ELR (cell line): Measurements from ENCODE around the gene STRN4.
"Not testable (repeated sequence)": the region's sequence is repeated elsewhere in the genome, so short reads cannot be mapped to it uniquely, and the experiment has no call there.

Experiments used
- DNase-seq: peaks from one replicate; pipeline ENCODE4 v3.0.0-alpha.2; 2015; ENCODE audit warnings: low read depth

The STRN4 gene

GRCh38 chr19:46713781-46714443 lies 32.3 kb downstream of the STRN4 start:
- DNase-seq: peak; percentile 86

- DNase-seq: not testable (repeated sequence)
Observed at GRCh38 chr19:46712768-46713338, 33.4 kb downstream of the STRN4 start.

- no peak for DNase-seq
Observed at GRCh38 chr19:46710687-46711086, 35.6 kb downstream of the STRN4 start.

DNA sequence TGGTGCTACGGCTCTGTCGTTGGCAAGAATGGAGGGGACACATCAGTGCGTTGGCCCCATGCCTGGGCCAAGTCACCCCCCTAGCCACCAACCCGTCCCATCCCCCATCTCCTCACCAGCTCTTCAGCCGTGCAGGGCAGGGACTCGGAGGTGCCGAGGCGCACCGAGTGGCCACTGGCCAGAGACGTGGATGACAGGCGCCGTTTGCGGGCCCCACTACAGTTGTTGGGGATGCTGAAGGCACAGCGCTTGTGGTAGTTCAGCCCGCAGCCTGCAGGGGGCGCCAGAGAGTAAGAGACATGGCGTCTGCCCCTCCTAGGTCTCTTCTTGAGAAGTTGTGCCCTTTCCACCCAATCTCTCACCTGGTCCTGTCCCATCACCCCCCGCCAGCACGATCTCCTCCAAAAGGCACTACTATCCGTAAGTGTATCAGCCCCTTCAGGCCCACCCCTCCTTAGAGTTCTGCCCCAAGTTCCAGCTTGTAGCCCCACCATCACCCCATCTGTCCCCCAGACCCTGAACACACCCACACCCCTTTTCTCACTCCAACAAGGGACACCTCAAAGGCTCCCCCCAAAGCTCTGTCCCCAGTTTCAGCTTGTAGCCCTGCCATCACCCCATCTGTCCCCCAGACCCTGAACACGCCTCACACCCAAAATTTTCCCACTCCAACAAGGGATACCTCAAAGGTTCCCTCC lies 41.7 kb downstream of the STRN4 start:
- peak; percentile 64 for DNase-seq

- no peak for DNase-seq
Observed at GRCh38 chr19:46700704-46701103, 45.5 kb downstream of the STRN4 start.

DNA sequence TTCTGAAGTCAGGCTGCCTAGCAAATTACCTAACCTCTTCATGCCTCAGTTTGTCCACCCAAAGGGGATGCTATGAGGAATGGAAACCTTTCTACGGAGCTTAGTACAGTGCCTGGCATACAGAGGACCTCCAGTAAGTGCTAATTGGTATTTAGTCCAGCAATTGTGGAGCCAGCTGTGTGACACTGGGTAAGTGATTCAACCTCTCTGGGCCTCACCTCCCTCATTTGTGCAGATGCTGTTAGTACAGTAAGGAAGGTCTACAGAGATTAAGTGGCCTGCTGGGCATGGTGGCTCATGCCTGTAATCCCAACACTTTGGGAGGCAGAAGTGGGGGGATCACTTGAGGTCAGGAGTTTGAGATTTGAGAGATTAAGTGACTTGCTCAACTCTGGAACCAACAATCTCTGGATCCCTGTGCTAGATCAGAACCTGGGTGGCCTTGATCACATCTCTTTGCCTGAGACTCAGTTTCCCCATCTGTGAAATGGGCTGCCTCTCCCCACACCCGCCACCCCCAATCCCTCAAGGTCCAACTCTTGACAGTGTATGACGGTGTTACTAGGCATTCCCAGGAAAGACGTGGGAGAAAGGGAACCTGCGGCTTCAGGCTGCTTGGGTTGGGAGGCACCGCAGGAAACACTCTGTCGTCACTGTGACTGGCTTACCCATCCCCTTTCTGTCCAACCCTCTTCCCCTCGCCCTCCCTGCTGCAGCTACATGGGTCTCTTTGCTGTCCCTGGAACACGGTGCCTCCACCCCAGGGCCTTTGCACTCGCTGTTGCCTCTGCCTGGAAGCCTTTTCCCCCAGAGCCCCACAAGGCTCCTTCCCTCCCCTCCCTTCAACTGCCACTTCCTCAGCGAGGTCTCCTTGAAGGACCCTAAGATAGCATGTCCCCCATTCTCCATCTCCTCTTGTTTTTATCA lies 47.6 kb downstream of the STRN4 start:
- DNase-seq: no peak

DNA sequence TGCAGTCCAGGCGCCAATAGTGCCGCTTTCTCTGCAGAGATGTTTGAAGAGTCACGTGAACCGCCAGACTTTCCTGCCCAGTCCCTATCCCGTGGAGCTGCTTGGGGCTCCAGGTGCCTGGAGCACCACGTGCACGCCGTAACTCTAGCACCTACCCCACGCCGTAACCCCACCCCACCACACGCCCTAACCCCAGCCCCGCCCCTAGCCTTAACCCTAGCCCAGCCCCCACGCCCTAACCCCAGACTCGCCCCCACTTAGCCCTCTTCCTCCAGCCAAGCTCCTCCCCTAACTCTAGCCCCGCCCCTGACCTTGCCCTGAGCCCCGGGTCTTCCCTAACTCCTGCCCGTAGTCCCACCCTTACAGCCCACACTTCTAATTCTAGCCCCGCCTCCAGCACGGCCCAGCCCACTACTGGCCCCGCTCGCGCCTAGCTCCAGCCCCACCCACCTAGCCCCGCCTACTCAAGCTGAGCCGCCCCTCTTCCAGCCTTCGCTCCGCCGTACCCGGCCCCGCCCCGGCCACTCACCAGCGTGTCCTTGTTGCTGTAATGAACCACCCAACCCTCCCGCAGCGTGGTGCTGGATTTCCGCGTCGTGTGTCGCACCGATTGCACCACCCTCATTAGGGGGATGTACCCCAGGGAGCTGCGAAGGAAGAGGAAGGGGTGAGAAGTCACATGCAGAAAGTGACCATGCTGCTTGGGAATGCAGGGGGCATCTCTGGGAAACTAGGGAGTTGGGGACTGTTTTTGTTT lies 48.9 kb downstream of the STRN4 start:
- DNase-seq: peak; percentile 31

- no peak for DNase-seq
Observed at GRCh38 chr19:46696866-46697203, 49.4 kb downstream of the STRN4 start.

GRCh38 chr19:46696052-46696451 lies 50.2 kb downstream of the STRN4 start:
- DNase-seq: no peak

DNA sequence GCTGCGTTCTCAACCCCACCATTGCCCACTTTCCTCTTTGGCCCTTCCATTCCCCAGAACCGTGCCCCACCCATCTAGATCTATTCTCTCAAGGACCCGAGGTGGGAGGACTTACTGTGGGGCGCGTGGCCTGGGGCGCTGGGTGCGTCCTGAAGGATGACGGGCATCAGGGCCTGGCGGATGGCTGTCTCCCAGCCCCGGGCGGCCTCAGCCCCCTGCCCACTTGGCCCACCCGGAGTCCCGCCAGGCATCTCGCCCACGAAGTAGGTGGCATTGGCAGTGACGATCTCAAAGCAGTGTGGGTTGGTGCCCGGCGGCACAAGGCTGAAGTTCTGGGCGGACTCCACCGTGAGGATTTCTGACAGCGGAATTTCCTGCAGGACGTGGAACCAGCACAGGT lies 52.5 kb downstream of the STRN4 start:
- DNase-seq: no peak

GRCh38 chr19:46692918-46693722 lies 53.1 kb downstream of the STRN4 start:
- DNase-seq: peak; percentile 8

- no peak for DNase-seq
Observed at GRCh38 chr19:46691948-46692347, 54.3 kb downstream of the STRN4 start.

- peak; percentile 11 for DNase-seq
Observed at GRCh38 chr19:46691104-46691503, 55.1 kb downstream of the STRN4 start.

- no peak for DNase-seq
Observed at GRCh38 chr19:46689358-46689757, 56.9 kb downstream of the STRN4 start.

GRCh38 chr19:46687438-46688145 lies 58.7 kb downstream of the STRN4 start:
- DNase-seq: no peak

GRCh38 chr19:46685189-46685588 lies 61.1 kb downstream of the STRN4 start:
- DNase-seq: no peak

DNA sequence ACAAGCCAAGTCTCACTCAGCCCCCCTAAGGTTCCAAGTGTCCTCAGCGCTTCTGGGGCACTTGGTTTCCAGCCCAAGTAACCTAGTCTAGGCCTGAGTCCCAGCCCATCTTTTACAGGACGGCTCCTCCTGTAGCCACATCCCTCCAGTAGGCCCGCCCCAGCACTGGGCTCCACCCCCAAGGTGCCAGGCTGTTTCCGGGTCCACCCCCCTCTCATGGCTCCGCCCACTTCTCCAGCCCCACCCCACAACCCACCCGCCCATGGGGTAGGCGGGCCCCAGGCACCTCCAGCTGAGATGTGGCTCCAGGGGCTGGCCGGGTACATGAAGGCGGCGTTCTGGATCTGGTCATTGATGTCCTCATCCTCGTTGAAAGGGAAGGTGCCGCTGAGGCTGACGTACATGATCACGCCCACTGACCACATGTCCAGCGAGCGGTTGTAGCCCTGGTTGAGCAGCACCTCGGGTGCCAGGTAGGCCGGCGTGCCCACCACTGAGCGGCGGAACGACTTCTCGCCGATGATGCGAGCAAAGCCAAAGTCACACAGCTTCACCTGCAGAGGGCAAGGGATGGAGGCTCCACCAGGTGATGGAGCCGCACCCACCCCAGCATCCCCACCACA lies 68.0 kb downstream of the STRN4 start:
- DNase-seq: peak; percentile 37

DNA sequence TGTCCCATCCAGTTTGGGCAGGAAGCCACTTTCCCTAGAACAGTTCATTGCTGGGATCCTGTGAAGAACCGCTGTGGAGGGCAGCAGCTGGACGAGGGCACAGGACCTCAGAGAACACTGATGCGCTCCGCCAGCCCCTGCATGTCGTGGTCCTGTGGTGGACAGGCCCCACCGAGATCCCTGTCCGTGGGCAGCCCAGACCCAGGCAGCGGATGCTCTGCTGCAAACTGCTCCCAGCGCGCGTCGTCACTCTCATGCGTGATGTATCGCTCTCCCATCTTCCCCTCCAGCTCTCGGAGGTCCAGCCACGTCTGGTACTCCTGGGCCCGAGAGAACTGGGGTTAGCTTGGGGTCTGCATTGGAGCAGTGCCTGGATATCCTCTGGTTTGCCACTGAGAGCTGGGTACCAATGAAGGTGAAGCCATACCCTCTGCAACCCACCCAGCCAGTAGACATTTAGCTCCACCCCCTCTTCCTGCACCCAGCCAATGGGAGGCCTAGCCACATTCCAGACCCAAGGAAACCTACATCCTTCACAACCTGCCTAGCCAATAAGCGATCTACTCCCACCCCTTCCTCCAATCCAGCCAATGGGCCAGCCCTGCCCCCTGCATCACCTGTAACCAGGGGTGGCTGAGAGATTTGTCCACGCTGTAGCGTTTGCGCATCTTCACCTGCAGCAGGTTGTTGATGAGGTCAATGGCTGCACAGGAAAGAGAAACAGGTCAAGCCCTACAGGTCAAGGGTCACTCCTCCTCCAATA lies 71.7 kb downstream of the STRN4 start:
- DNase-seq: peak; percentile 46

DNA sequence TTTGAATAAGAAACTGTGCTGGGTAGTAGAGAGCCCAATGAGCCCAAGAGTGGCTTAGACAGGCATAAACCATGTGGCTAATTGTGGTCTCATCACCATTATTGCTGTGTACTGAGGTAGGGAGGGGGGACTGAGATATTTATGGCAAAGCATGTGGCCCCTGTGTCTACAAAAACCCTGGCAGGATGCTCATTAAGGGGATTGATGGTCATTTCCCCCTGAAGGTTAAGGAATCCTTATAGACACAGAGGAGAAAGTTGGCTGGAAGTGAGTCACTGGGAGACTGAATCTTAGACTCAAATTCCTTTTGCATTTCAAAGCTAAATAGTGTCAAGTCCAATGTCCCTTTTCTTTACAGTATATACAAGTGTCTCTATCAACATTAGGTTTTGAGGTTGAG lies 75.4 kb downstream of the STRN4 start:
- peak; percentile 72 for DNase-seq
